Measurements from ENCODE around the gene RFC2.

Gene RFC2

GRCh38 chr7:74254129-74254857 is at the start of gene RFC2:
Gene RFC2, minus strand, starts transcription at chr7:74254399. Its CDS starts 16 bp downstream, at chr7:74254383.
- peak; percentile 78 for DNase-seq

GRCh38 chr7:74302745-74303221 is 48.6 kb upstream of the RFC2 start:
- no peak for DNase-seq

- no peak for DNase-seq
Observed at GRCh38 chr7:74300926-74301325, 46.7 kb upstream of the RFC2 start.

GRCh38 chr7:74299401-74299800 is 45.2 kb upstream of the RFC2 start:
- no peak for DNase-seq

GRCh38 chr7:74297516-74298233 is 43.5 kb upstream of the RFC2 start:
- no peak for DNase-seq

- no peak for DNase-seq
Observed at GRCh38 chr7:74294191-74294998, 40.2 kb upstream of the RFC2 start.

GRCh38 chr7:74293577-74293908 is 39.3 kb upstream of the RFC2 start:
- DNase-seq, result no peak

- DNase-seq, result no peak
Observed at GRCh38 chr7:74292757-74293576, 38.8 kb upstream of the RFC2 start.

GRCh38 chr7:74291535-74291934 is 37.3 kb upstream of the RFC2 start:
- DNase-seq, result no peak

- no peak for DNase-seq
Observed at GRCh38 chr7:74290981-74291441, 36.8 kb upstream of the RFC2 start.

GRCh38 chr7:74290553-74290950 is 36.4 kb upstream of the RFC2 start:
- no peak for DNase-seq

- no peak for DNase-seq
Observed at GRCh38 chr7:74289659-74290552, 35.7 kb upstream of the RFC2 start.

GRCh38 chr7:74289018-74289658 is 34.9 kb upstream of the RFC2 start, which contains the start of gene CLIP2:
Gene CLIP2, plus strand, starts transcription at chr7:74289407. Its CDS starts 28,140 bp downstream, at chr7:74317547.
- DNase-seq, result peak; percentile 70

- DNase-seq, result no peak
Observed at GRCh38 chr7:74288034-74288881, 34.1 kb upstream of the RFC2 start.

GRCh38 chr7:74287303-74288033 is 33.3 kb upstream of the RFC2 start:
- DNase-seq, result no peak

GRCh38 chr7:74286131-74286530 is 31.9 kb upstream of the RFC2 start:
- DNase-seq, result no peak

- DNase-seq, result no peak
Observed at GRCh38 chr7:74284781-74285259, 30.6 kb upstream of the RFC2 start.

- DNase-seq, result no peak
Observed at GRCh38 chr7:74283858-74284447, 29.8 kb upstream of the RFC2 start.

All from 8988T (cell line).